Left ventricle myocardium inferior (tissue), 1 donor: ENCODE data around the gene LEMD2. TPM values are rescaled to one million over a fixed set of nuclear protein-coding genes. Genes with fewer than 3 reads are reported as not detected.

Experiments used
- DNase-seq: peaks from one replicate; pipeline ENCODE4 v3.0.0-alpha.2; 2020
- H3K27ac ChIP-seq: fragments of 200-600 bp; replicated peaks from 2 replicates; pipeline ENCODE4 v1.8.0; 2021
- H3K27me3 ChIP-seq: fragments of 200-600 bp; 2 replicates; pipeline ENCODE4 v1.8.0; 2021; ENCODE audit warnings: low read depth
- H3K36me3 ChIP-seq: fragments of 200-600 bp; 2 replicates; pipeline ENCODE4 v1.8.0; 2021
- H3K4me1 ChIP-seq: fragments of 200-600 bp; 2 replicates; pipeline ENCODE4 v1.8.0; 2021
- H3K4me3 ChIP-seq: fragments of 200-600 bp; 2 replicates; pipeline ENCODE4 v1.8.0; 2021; ENCODE audit warnings: mild to moderate bottlenecking, moderate library complexity
- H3K9me3 ChIP-seq: fragments of 200-600 bp; replicated peaks from 2 replicates; pipeline ENCODE4 v1.8.0; 2021
- CTCF ChIP-seq: fragments of 200-600 bp; IDR thresholded peaks from 2 replicates; pipeline ENCODE4 v1.8.0; 2021; ENCODE audit warnings: antibody characterized with exemption, mild to moderate bottlenecking, borderline replicate concordance
- intact Hi-C: fragments of 100-400 bp; cut with micrococcal nuclease; formaldehyde crosslinking; loops from one replicate; pipeline ENCODE4 v1.11.0; 2022
- total RNA-seq: library from RNA; stranded (reverse); fragmentation: NEBNext Ultra II Directional; extraction: Animal tissue kit (Norgen Biotek cat#: 25700); gene quantifications from one replicate; pipeline ENCODE4 v1.2.1, GENCODE V29; 2021
- donor health status: DM: no; HTN: yes; CAD: no; lungs with severe emphysema.

The LEMD2 gene
- total RNA-seq, 1 donor from 2014 or later: 22.2 TPM

- Histone ChIP-seq H3K27ac (peak overlapping the region; percentile 87), H3K4me1 (peaks cover 96% of the 10 kb centered on the region), H3K4me3 (peak overlapping the region; percentile 29), H3K27me3 (no peaks in the 10 kb centered on the region), H3K36me3 (peaks cover 38% of the 10 kb centered on the region), H3K9me3 (no peaks in the 10 kb centered on the region)
- intact Hi-C loops: no loop called here
- peak; percentile 59 for DNase-seq
- no peak for TF ChIP-seq CTCF
Measured at GRCh38 chr6:33737267-33738026, 51.5 kb downstream of the LEMD2 start.

GRCh38 chr6:33735216-33735615, 53.7 kb downstream of the LEMD2 start:
- Histone ChIP-seq H3K27me3 (no peaks in the 10 kb centered on the region), H3K4me1 (peaks cover 98% of the 10 kb centered on the region), H3K4me3 (no peak overlapping the region), H3K27ac (peak overlapping the region; percentile 87), H3K36me3 (peaks cover 40% of the 10 kb centered on the region), H3K9me3 (no peaks in the 10 kb centered on the region)
- no peak for DNase-seq
- intact Hi-C loops: no loop called here
- TF ChIP-seq CTCF: no peak

- Histone ChIP-seq H3K27ac (peak overlapping the region; percentile 87), H3K4me3 (no peak overlapping the region), H3K4me1 (peaks cover 98% of the 10 kb centered on the region), H3K9me3 (no peaks in the 10 kb centered on the region), H3K27me3 (no peaks in the 10 kb centered on the region), H3K36me3 (peaks cover 37% of the 10 kb centered on the region)
- DNase-seq: no peak
- intact Hi-C loops: no loop called here
- no peak for TF ChIP-seq CTCF
Measured at GRCh38 chr6:33733709-33734007, 55.3 kb downstream of the LEMD2 start.

GRCh38 chr6:33732817-33733708, 55.9 kb downstream of the LEMD2 start:
- Histone ChIP-seq H3K27me3 (no peaks in the 10 kb centered on the region), H3K4me3 (no peak overlapping the region), H3K27ac (peak overlapping the region; percentile 87), H3K4me1 (peaks cover 98% of the 10 kb centered on the region), H3K36me3 (peaks cover 34% of the 10 kb centered on the region), H3K9me3 (no peaks in the 10 kb centered on the region)
- intact Hi-C loops: no loop called here
- TF ChIP-seq CTCF: no peak
- DNase-seq: no peak

GRCh38 chr6:33732385-33732784, 56.5 kb downstream of the LEMD2 start:
- no peak for DNase-seq
- Histone ChIP-seq H3K9me3 (no peaks in the 10 kb centered on the region), H3K4me3 (no peak overlapping the region), H3K27ac (peak overlapping the region; percentile 87), H3K36me3 (peaks cover 34% of the 10 kb centered on the region), H3K27me3 (no peaks in the 10 kb centered on the region), H3K4me1 (peaks cover 98% of the 10 kb centered on the region)
- no peak for TF ChIP-seq CTCF
- intact Hi-C loops: no loop called here
